PC-3 (cell line): Measurements from ENCODE around the gene EEPD1. TPM values are rescaled to one million over a fixed set of nuclear protein-coding genes. Genes with fewer than 3 reads are reported as not detected.

Source experiments
- ATAC-seq: fragments of 200-7000 bp; cut with Tn5 transposase; 2 replicates; pipeline ENCODE4 v1.9.1; 2020; ENCODE audit warnings: mild to moderate bottlenecking, moderate library complexity
- BruUV-seq: library from RNA; stranded (reverse); fragments of 400-500 nt; replicated peaks from 2 replicates; lab custom pipeline; 2021; lab: Mats Ljungman, UMichigan
- CTCF ChIA-PET: fragments of 300-600 bp; sonication (Branson Sonifier 250); formaldehyde crosslinking; loops from one replicate; lab custom pipeline; 2022; ENCODE audit warnings: antibody characterized with exemption; lab: Charles Lee
- POLR2A ChIA-PET: fragments of 300-600 bp; sonication (Branson Sonifier 250); formaldehyde crosslinking; loops from one replicate; lab custom pipeline; 2022; ENCODE audit warnings: antibody characterized with exemption; ENCODE audit not compliant: unreplicated experiment; lab: Charles Lee
- DNase-seq: peaks from one replicate; pipeline ENCODE4 v3.0.0-alpha.2; 2015
- H2AFZ ChIP-seq: fragments of 300-600 bp; sonication (generic); 2 replicates; pipeline ENCODE4 v1.6.0; 2016; ENCODE audit warnings: antibody characterized with exemption, low read length
- H3F3A ChIP-seq: fragments of 300-600 bp; sonication (generic); one replicate; pipeline ENCODE4 v1.6.0; 2017; ENCODE audit warnings: antibody characterized with exemption, low read length, control low read depth, mild to moderate bottlenecking; ENCODE audit not compliant: unreplicated experiment
- H3K27ac ChIP-seq: fragments of 300-600 bp; sonication (generic); 2 replicates; pipeline ENCODE4 v1.5.1; 2016; ENCODE audit warnings: mild to moderate bottlenecking, low read length
- H3K27me3 ChIP-seq: fragments of 300-600 bp; sonication (generic); 2 replicates; pipeline ENCODE4 v1.6.1; 2016; ENCODE audit warnings: low read length, mixed read lengths
- H3K36me3 ChIP-seq: fragments of 300-600 bp; sonication (generic); 2 replicates; pipeline ENCODE4 v1.6.1; 2016; ENCODE audit warnings: low read depth, mixed run types, low read length, mixed read lengths
- H3K4me1 ChIP-seq: fragments of 300-600 bp; sonication (generic); 2 replicates; pipeline ENCODE4 v1.5.1; 2016; ENCODE audit warnings: low read length; ENCODE audit not compliant: insufficient read depth
- H3K4me2 ChIP-seq: fragments of 300-600 bp; sonication (generic); 2 replicates; pipeline ENCODE4 v1.6.0; 2016; ENCODE audit warnings: low read length
- H3K4me3 ChIP-seq: fragments of 300-600 bp; sonication (generic); 2 replicates; pipeline ENCODE4 v1.5.1; 2016; ENCODE audit warnings: mild to moderate bottlenecking, low read length, mixed read lengths
- H3K79me2 ChIP-seq: fragments of 300-600 bp; sonication (generic); 2 replicates; pipeline ENCODE4 v1.6.1; 2017; ENCODE audit warnings: low read length, mixed read lengths
- H3K9ac ChIP-seq: fragments of 300-600 bp; sonication (generic); 2 replicates; pipeline ENCODE4 v1.6.0; 2016; ENCODE audit warnings: mild to moderate bottlenecking, low read length
- H3K9me2 ChIP-seq: fragments of 300-600 bp; sonication (generic); replicated peaks from 2 replicates; pipeline ENCODE4 v1.6.1; 2016; ENCODE audit warnings: mixed run types, low read length, mixed read lengths
- H3K9me3 ChIP-seq: fragments of 300-600 bp; sonication (generic); 2 replicates; pipeline ENCODE4 v1.6.1; 2016; ENCODE audit warnings: low read length, mixed read lengths
- H4K20me1 ChIP-seq: fragments of 300-600 bp; sonication (generic); 2 replicates; pipeline ENCODE4 v1.6.1; 2016; ENCODE audit warnings: low read length, mixed read lengths
- EZH2 ChIP-seq: fragments of 300-600 bp; sonication (generic); IDR thresholded peaks from one replicate; pipeline ENCODE4 v1.6.1; 2017; ENCODE audit warnings: antibody characterized with exemption, mild to moderate bottlenecking, low read length; ENCODE audit not compliant: unreplicated experiment
- EZH2phosphoT487 ChIP-seq: fragments of 300-600 bp; sonication (generic); IDR thresholded peaks from 2 replicates; pipeline ENCODE4 v1.6.1; 2018; ENCODE audit warnings: mild to moderate bottlenecking, antibody characterized with exemption, low read length, borderline replicate concordance
- intact Hi-C: fragments of 100-400 bp; cut with micrococcal nuclease; formaldehyde crosslinking; loops from 2 replicates; pipeline ENCODE4 v1.9.0; 2023
- total RNA-seq: library from RNA; depleted of rRNA; stranded (reverse); fragments of >200 nt; gene quantifications from 2 replicates; pipeline ENCODE4 v1.2.3, GENCODE V29; 2014
- TF ChIP-seq, protein P1 (sequence below): fragments of 300-600 bp; sonication (generic); conservative IDR thresholded peaks from 2 replicates; pipeline ENCODE4 v1.5.1; 2017; ENCODE audit warnings: antibody characterized with exemption, low read depth, mild to moderate bottlenecking, low read length

EEPD1 gene
- total RNA-seq, 1 experiment from 2014 or later = 28.3 TPM

DNA sequence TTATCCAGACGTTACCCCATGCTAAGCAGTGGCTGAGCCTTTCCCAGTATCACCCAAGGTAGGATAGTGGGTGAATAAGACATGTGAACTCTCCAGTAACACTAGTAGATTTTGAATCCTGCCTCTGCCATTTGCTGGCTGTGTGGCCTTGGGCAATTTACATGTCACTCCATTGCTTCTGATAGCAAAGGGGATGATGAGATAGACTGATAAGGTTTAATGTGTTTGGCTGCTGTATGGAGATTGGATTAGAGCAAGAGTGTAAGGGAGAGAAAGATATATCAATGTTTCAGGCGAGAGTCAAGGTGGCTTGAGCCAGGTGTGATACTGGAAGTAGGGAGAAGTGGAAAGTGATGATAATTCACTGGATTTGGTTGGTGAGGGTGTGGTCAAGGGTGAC, 40.1 kb upstream of the EEPD1 start:
- Histone ChIP-seq H3F3A (peaks cover 21% of the 10 kb centered on the region), H3K4me1 (peaks cover 33% of the 10 kb centered on the region), H3K9ac (no peak overlapping the region), H3K4me2 (no peak overlapping the region), H3K9me2 (no peaks in the 10 kb centered on the region), H3K9me3 (no peaks in the 10 kb centered on the region), H3K36me3 (no peaks in the 10 kb centered on the region), H3K27me3 (no peaks in the 10 kb centered on the region), H3K27ac (no peak overlapping the region), H4K20me1 (no peaks in the 10 kb centered on the region), H2AFZ (no peak overlapping the region), H3K79me2 (no peaks in the 10 kb centered on the region), H3K4me3 (no peak overlapping the region)
- ATAC-seq (no peak), DNase-seq (no peak)
- ChIA-PET POLR2A (no interaction called here), CTCF (no interaction called here)
- BruUV-seq = no TSS peak
- intact Hi-C loops = no loop called here
- TF ChIP-seq, protein P1, sequence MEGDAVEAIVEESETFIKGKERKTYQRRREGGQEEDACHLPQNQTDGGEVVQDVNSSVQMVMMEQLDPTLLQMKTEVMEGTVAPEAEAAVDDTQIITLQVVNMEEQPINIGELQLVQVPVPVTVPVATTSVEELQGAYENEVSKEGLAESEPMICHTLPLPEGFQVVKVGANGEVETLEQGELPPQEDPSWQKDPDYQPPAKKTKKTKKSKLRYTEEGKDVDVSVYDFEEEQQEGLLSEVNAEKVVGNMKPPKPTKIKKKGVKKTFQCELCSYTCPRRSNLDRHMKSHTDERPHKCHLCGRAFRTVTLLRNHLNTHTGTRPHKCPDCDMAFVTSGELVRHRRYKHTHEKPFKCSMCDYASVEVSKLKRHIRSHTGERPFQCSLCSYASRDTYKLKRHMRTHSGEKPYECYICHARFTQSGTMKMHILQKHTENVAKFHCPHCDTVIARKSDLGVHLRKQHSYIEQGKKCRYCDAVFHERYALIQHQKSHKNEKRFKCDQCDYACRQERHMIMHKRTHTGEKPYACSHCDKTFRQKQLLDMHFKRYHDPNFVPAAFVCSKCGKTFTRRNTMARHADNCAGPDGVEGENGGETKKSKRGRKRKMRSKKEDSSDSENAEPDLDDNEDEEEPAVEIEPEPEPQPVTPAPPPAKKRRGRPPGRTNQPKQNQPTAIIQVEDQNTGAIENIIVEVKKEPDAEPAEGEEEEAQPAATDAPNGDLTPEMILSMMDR = no peak
- TF ChIP-seq EZH2phosphoT487 (no peak), EZH2 (no peak)

DNA sequence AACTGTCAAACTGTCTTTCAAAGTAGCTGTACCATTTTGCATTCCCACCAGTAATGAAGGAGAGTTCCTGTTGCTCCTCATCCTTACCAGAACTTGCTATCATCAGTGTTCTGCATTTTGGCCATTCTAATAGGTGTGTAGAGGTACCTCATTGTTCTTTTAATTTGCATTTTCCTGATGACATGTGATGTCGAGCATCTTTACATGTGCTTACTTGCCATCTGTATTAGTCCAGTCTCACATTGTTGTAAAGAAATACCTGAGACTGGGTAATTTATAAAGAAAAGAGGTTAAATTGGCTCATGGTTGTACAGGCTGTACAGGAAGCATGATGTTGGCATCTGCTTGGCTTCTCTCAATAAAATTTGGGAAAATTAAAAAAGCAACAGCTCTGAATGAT, 38.7 kb upstream of the EEPD1 start:
- H3K4me2 ChIP-seq = no peak overlapping the region
- no peak for DNase-seq
- no peaks in the 10 kb centered on the region for H3K27me3 ChIP-seq
- H3K9ac ChIP-seq = no peak overlapping the region
- POLR2A ChIA-PET = no interaction called here
- no peak overlapping the region for H3K27ac ChIP-seq
- H3K36me3 ChIP-seq = no peaks in the 10 kb centered on the region
- no peak overlapping the region for H2AFZ ChIP-seq
- H3K9me3 ChIP-seq = no peaks in the 10 kb centered on the region
- no peak overlapping the region for H3K4me3 ChIP-seq
- no peak for ATAC-seq
- no peaks in the 10 kb centered on the region for H3K9me2 ChIP-seq
- no TSS peak for BruUV-seq
- H4K20me1 ChIP-seq = no peaks in the 10 kb centered on the region
- no peak for TF ChIP-seq EZH2phosphoT487
- TF ChIP-seq EZH2 = no peak
- TF ChIP-seq, protein P1 = no peak
- peaks cover 47% of the 10 kb centered on the region for H3K4me1 ChIP-seq
- intact Hi-C loops = no loop called here
- CTCF ChIA-PET = no interaction called here
- peaks cover 21% of the 10 kb centered on the region for H3F3A ChIP-seq
- no peaks in the 10 kb centered on the region for H3K79me2 ChIP-seq
